ENCODE results near the gene NDST4.

DNA sequence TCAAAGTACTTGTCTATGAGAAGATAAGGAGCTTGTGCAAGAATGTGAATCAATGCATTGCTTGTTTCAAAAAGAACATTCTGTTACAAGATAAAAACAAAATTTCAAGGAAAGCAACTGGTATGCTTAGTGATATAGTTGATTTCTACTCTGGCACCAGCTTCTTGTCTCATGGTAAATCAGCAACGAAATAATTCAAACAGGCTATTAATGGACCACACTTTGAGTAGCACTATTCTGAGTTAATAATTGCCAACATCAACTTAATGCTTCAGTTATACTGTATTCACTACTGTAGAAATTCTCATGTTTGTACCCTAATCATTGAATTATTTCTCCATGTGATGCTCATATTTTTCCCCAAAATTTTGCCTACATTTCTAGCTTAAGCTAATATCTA, 252.6 kb downstream of the NDST4 start:
- TF ChIP-seq ZFX (IDR thresholded peaks at IDR 0.05; ENCODE audit: borderline replicate concordance) = no peak
- TF ChIP-seq, protein P1, sequence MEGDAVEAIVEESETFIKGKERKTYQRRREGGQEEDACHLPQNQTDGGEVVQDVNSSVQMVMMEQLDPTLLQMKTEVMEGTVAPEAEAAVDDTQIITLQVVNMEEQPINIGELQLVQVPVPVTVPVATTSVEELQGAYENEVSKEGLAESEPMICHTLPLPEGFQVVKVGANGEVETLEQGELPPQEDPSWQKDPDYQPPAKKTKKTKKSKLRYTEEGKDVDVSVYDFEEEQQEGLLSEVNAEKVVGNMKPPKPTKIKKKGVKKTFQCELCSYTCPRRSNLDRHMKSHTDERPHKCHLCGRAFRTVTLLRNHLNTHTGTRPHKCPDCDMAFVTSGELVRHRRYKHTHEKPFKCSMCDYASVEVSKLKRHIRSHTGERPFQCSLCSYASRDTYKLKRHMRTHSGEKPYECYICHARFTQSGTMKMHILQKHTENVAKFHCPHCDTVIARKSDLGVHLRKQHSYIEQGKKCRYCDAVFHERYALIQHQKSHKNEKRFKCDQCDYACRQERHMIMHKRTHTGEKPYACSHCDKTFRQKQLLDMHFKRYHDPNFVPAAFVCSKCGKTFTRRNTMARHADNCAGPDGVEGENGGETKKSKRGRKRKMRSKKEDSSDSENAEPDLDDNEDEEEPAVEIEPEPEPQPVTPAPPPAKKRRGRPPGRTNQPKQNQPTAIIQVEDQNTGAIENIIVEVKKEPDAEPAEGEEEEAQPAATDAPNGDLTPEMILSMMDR (IDR thresholded peaks at IDR 0.05) = no peak
